Neuronal stem cell (in vitro differentiated cells): Measurements from ENCODE around the gene ELAVL1.

ENCODE experiments used
- DNase-seq: peaks from one replicate; pipeline ENCODE4 v3.0.0-alpha.2; 2013; ENCODE audit warnings: low spot score
- H2AFZ ChIP-seq: one replicate; pipeline ENCODE4 v1.6.1; 2013; ENCODE audit warnings: mild to moderate bottlenecking, low read length, inconsistent platforms
- H2AK5ac ChIP-seq: 2 replicates; pipeline ENCODE4 v1.6.1; 2013; ENCODE audit warnings: low read depth, mild to moderate bottlenecking, inconsistent platforms, low read length, moderate library complexity, mixed read lengths
- H2BK120ac ChIP-seq: 2 replicates; pipeline ENCODE4 v1.6.1; 2013; ENCODE audit warnings: low read depth, mild to moderate bottlenecking, inconsistent platforms, low read length, moderate library complexity, mixed read lengths
- H2BK12ac ChIP-seq: one replicate; pipeline ENCODE4 v1.6.1; 2013; ENCODE audit warnings: low read length, inconsistent platforms
- H2BK15ac ChIP-seq: 2 replicates; pipeline ENCODE4 v1.6.1; 2013; ENCODE audit warnings: mild to moderate bottlenecking, low read length, inconsistent platforms, mixed read lengths
- H2BK5ac ChIP-seq: one replicate; pipeline ENCODE4 v1.6.1; 2013; ENCODE audit warnings: inconsistent platforms, mild to moderate bottlenecking, low read length, moderate library complexity
- H3K14ac ChIP-seq: one replicate; pipeline ENCODE4 v1.6.1; 2013; ENCODE audit warnings: low read length, inconsistent platforms
- H3K18ac ChIP-seq: 2 replicates; pipeline ENCODE4 v1.6.1; 2013; ENCODE audit warnings: low read length, inconsistent platforms
- H3K23ac ChIP-seq: 2 replicates; pipeline ENCODE4 v1.6.1; 2013; ENCODE audit warnings: low read depth, mild to moderate bottlenecking, mixed read lengths, low read length, inconsistent platforms; ENCODE audit not compliant: poor library complexity
- H3K27ac ChIP-seq: replicated peaks from 3 replicates; pipeline ENCODE4 v1.5.1; 2013; ENCODE audit warnings: low read length, inconsistent platforms
- H3K27me3 ChIP-seq, 3 experiments: 2 replicates each; pipeline ENCODE4 v1.6.1; 2013; ENCODE audit warnings: low read length in 3 of 3, mild to moderate bottlenecking in 2 of 3, inconsistent platforms in 1 of 3, low read depth in 1 of 3, mixed read lengths in 1 of 3, moderate library complexity in 1 of 3; ENCODE audit not compliant: control insufficient read depth in 3 of 3, insufficient read depth in 3 of 3
- H3K36me3 ChIP-seq, 2 donors: replicated peaks in 1 of 2; 2 replicates each; pipeline ENCODE4 v1.6.1; 2013; ENCODE audit warnings: low read length in 2 of 2; ENCODE audit not compliant: control insufficient read depth in 2 of 2, insufficient read depth in 2 of 2
- H3K4ac ChIP-seq: 2 replicates; pipeline ENCODE4 v1.6.1; 2013; ENCODE audit warnings: inconsistent platforms, mild to moderate bottlenecking, low read length, moderate library complexity
- H3K4me1 ChIP-seq, 2 donors: 1 replicate in 1 of 2; 2 replicates in 1 of 2; pipeline ENCODE4 v1.6.1; 2013; ENCODE audit warnings: low read length in 2 of 2, low read depth in 1 of 2; ENCODE audit not compliant: control insufficient read depth in 2 of 2, insufficient read depth in 1 of 2
- H3K4me2 ChIP-seq: one replicate; pipeline ENCODE4 v1.6.1; 2013; ENCODE audit warnings: mild to moderate bottlenecking, low read length, inconsistent platforms; ENCODE audit not compliant: insufficient read depth, poor library complexity, severe bottlenecking
- H3K4me3 ChIP-seq, 2 donors: 2 replicates each; pipeline ENCODE4 v1.5.1; 2013; ENCODE audit warnings: low read length in 2 of 2, mild to moderate bottlenecking in 2 of 2, inconsistent platforms in 1 of 2, moderate library complexity in 1 of 2
- H3K79me1 ChIP-seq: one replicate; pipeline ENCODE4 v1.6.1; 2013; ENCODE audit warnings: low read depth, mild to moderate bottlenecking, inconsistent platforms, low read length, moderate library complexity
- H3K9ac ChIP-seq: one replicate; pipeline ENCODE4 v1.6.1; 2013; ENCODE audit warnings: mild to moderate bottlenecking, low read depth, low read length, inconsistent platforms; ENCODE audit not compliant: poor library complexity
- H3K9me3 ChIP-seq, 2 donors: replicated peaks in 1 of 2; 2 replicates each; pipeline versions ENCODE3 to v1.6.1; 2013; ENCODE audit warnings: low read length in 2 of 2, mild to moderate bottlenecking in 2 of 2, inconsistent platforms in 1 of 2, low read depth in 1 of 2, mixed read lengths in 1 of 2, moderate library complexity in 1 of 2; ENCODE audit not compliant: control insufficient read depth in 2 of 2, insufficient read depth in 1 of 2
- H4K8ac ChIP-seq: one replicate; pipeline ENCODE4 v1.6.1; 2013; ENCODE audit warnings: low read depth, mild to moderate bottlenecking, inconsistent platforms, low read length, moderate library complexity
- H4K91ac ChIP-seq: one replicate; pipeline ENCODE4 v1.6.1; 2013; ENCODE audit warnings: low read length, low read depth, mild to moderate bottlenecking, inconsistent platforms; ENCODE audit not compliant: poor library complexity
- WGBS, 2 donors: extraction: QIAGEN DNeasy Blood & Tissue Kit; methylation state at CpG; one replicate each; pipeline ENCODE4 v1.1.7; 2013; ENCODE audit warnings: missing lambda C conversion rate in 2 of 2, mixed read lengths in 1 of 2; ENCODE audit not compliant: insufficient read length in 2 of 2, insufficient replicate concordance in 1 of 2; ENCODE audit errors: extremely low coverage in 2 of 2; 5-methylcytosine and 5-hydroxymethylcytosine counted together

ELAVL1 gene

DNA sequence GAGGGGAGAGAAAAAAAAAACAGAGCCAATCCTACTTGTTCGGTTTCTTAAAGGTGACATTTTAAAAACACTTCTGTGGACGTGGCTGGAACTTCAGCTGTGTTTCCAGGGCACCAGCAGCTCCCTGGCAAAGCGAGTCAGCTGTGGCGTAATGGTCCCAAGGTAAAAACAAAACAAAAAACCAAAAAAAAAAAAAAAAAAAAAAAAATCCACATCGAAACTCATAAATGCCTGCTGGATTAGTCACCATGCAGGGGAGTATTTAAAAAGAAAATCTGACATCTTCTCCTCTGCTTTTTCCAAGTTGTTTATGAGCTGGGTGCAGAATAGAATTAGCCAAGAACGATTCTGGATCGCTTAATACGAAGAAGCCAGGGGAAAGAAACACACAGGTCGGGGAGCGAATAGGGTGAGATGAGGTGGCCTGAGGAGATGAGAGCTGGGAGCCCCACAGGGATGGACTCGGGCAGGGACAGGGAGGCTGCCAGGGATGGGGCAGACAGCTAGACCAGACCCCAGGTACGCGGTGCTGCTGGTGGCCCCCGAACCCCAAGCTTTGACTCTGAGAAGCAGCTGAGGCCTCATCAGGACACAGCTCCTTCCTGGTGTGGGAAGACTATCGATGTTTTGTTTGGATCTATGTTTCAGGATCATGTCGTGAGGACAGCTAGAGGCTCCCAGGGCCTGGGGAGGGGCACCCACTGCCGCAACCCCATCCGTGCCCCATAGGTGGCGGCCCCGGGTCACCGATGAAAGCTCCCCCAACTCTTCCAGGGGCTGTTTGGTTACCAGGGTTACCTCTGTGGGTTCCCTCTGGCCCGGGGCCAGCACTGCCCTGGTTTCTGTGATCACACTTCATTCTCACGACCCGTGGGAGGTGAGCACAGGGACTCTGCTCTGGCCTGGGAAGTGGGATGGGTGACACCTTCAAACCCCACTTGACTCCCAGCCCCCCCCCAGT lies 76.4 kb downstream of the ELAVL1 start:
- H4K91ac ChIP-seq: no peak overlapping the region
- no peak overlapping the region for H3K4me2 ChIP-seq
- H2BK12ac ChIP-seq: peak overlapping the region; percentile 41
- H2BK5ac ChIP-seq: no peak overlapping the region
- H3K79me1 ChIP-seq: peaks cover 9% of the 10 kb centered on the region
- H2BK15ac ChIP-seq: peak overlapping the region; percentile 75
- WGBS, 2 donors: no CpG with 5 or more reads among the region's 24 CpGs
- H2AFZ ChIP-seq: no peak overlapping the region
- no peak for DNase-seq
- H3K4ac ChIP-seq: no peak overlapping the region
- H3K18ac ChIP-seq: no peak overlapping the region
- H3K27me3 ChIP-seq: no peaks in the 10 kb centered on the region
- H3K4me1 ChIP-seq: peaks cover 6 to 17% of the 10 kb centered on the region in 2 donors
- H3K4me3 ChIP-seq: no peak overlapping the region
- H2BK120ac ChIP-seq: no peak overlapping the region
- H3K36me3 ChIP-seq: peaks cover 31 to 62% of the 10 kb centered on the region in 2 donors
- H2AK5ac ChIP-seq: no peak overlapping the region
- H3K27ac ChIP-seq: no peak overlapping the region
- no peaks in the 10 kb centered on the region for H3K9me3 ChIP-seq
- no peak overlapping the region for H3K23ac ChIP-seq
- no peak overlapping the region for H3K9ac ChIP-seq
- no peak overlapping the region for H3K14ac ChIP-seq
- no peak overlapping the region for H4K8ac ChIP-seq

GRCh38 chr19:7928334-7928706 lies 77.1 kb downstream of the ELAVL1 start:
- WGBS, 2 donors: no CpG with 5 or more reads among the region's 9 CpGs
- H3K4me3 ChIP-seq: no peak overlapping the region

DNA sequence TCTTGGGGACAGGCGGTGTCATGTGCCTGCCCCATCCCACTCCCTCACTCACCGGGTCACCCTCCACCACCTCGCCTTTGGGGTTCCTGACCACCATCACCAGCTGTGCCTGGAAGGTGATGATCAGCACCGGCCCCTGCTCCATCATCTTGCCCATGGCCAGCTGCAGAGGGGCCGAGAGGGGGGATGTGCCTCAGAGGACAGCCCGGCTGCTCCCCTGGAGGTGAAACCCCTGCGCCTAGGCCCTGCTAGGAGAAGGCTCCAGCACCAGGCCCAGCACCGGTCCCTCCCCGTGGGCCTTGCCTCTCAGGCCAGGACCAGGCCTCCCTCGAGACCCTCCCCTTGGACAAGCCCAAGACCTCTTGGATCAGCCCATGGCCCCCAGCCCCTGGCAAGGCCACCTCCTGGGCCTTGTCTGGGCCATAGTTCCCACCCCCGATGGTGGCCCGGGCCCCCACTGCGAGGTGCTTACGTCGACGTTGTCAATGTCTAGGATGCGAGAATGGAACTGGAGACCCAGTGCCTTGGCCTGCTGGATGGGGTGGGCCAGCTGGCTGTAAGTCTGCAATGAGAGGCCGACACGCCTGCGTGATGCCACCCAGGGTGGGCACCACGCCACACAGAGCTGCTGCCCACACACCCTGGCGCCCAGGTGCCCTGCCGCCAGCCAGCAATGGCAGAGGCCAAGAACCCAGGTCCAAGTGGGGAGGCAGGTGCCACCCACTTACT lies 77.7 kb downstream of the ELAVL1 start:
- peaks cover 17% of the 10 kb centered on the region for H3K79me1 ChIP-seq
- DNase-seq: no peak

More at GRCh38 chr19:7928334-7928706, 77.1 kb downstream of the ELAVL1 start:
- peaks cover 29 to 62% of the 10 kb centered on the region in 2 donors for H3K36me3 ChIP-seq
- H2BK15ac ChIP-seq: no peak overlapping the region
- H3K4me1 ChIP-seq: peaks cover 8 to 17% of the 10 kb centered on the region in 2 donors
- peak overlapping the region; percentile 80 for H3K9ac ChIP-seq
- H3K4me2 ChIP-seq: no peak overlapping the region
- H2BK120ac ChIP-seq: no peak overlapping the region
- DNase-seq: no peak
- H3K18ac ChIP-seq: no peak overlapping the region
- H3K27ac ChIP-seq: no peak overlapping the region
- H4K8ac ChIP-seq: no peak overlapping the region
- no peaks in the 10 kb centered on the region for H3K27me3 ChIP-seq
- no peak overlapping the region for H2AK5ac ChIP-seq
- H3K9me3 ChIP-seq: no peaks in the 10 kb centered on the region
- H2AFZ ChIP-seq: no peak overlapping the region
- no peak overlapping the region for H3K4ac ChIP-seq
- H4K91ac ChIP-seq: peak overlapping the region; percentile 53
- H3K23ac ChIP-seq: no peak overlapping the region
- no peak overlapping the region for H2BK12ac ChIP-seq
- H3K14ac ChIP-seq: no peak overlapping the region
- H2BK5ac ChIP-seq: peak overlapping the region; percentile 75
- H3K79me1 ChIP-seq: peaks cover 16% of the 10 kb centered on the region

More for the DNA sequence above, 77.7 kb downstream of the ELAVL1 start:
- no peak overlapping the region for H2BK120ac ChIP-seq
- H4K91ac ChIP-seq: peak overlapping the region; percentile 53
- H3K9ac ChIP-seq: peak overlapping the region; percentile 80
- no peak overlapping the region for H4K8ac ChIP-seq
- H3K4me2 ChIP-seq: no peak overlapping the region
- H3K4ac ChIP-seq: no peak overlapping the region
- WGBS, 2 donors: no CpG with 5 or more reads among the region's 23 CpGs
- no peaks in the 10 kb centered on the region for H3K27me3 ChIP-seq
- peaks cover 8 to 17% of the 10 kb centered on the region in 2 donors for H3K4me1 ChIP-seq
- peak overlapping the region; percentile 14 for H2AK5ac ChIP-seq
- H2BK12ac ChIP-seq: peak overlapping the region; percentile 58
- peak overlapping the region; percentile 52 for H3K23ac ChIP-seq
- H2AFZ ChIP-seq: no peak overlapping the region
- peak overlapping the region in 1 of 2 donors; percentile 59 for H3K4me3 ChIP-seq
- H3K27ac ChIP-seq: no peak overlapping the region
- H3K14ac ChIP-seq: no peak overlapping the region
- no peak overlapping the region for H3K18ac ChIP-seq
- no peak overlapping the region for H2BK15ac ChIP-seq
- H3K9me3 ChIP-seq: no peaks in the 10 kb centered on the region
- peaks cover 29 to 62% of the 10 kb centered on the region in 2 donors for H3K36me3 ChIP-seq
- H2BK5ac ChIP-seq: peak overlapping the region; percentile 75
